ENCODE measurements around the gene RIPOR1.

DNA sequence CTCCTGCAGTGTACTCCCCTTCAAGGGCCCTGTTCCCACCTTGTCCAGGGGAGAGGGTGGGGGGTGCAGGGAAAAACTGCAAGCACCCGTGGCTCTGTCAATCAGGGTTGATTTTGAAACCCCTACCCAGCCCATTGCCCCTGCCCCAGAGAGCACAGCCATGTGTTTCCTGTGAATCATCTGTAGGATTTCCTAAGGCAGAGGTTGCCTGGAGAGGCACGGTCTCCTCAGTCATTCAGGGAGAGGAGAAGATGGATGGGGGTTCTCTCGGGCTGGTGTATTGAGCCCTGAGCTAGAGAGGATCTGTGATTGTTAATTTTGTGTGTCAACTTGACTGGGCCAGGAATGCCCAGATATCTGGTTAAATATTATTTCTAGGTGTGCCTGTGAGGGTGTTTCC, 41.8 kb upstream of the RIPOR1 start:
- TF ChIP-seq, protein P1, sequence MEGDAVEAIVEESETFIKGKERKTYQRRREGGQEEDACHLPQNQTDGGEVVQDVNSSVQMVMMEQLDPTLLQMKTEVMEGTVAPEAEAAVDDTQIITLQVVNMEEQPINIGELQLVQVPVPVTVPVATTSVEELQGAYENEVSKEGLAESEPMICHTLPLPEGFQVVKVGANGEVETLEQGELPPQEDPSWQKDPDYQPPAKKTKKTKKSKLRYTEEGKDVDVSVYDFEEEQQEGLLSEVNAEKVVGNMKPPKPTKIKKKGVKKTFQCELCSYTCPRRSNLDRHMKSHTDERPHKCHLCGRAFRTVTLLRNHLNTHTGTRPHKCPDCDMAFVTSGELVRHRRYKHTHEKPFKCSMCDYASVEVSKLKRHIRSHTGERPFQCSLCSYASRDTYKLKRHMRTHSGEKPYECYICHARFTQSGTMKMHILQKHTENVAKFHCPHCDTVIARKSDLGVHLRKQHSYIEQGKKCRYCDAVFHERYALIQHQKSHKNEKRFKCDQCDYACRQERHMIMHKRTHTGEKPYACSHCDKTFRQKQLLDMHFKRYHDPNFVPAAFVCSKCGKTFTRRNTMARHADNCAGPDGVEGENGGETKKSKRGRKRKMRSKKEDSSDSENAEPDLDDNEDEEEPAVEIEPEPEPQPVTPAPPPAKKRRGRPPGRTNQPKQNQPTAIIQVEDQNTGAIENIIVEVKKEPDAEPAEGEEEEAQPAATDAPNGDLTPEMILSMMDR (IDR thresholded peaks at IDR 0.05) = no peak
- TF ChIP-seq POLR2AphosphoS5 (IDR thresholded peaks at IDR 0.05) (no peak), POLR2A (IDR thresholded peaks at IDR 0.05; ENCODE audit: low read depth) (no peak), EP300 (IDR thresholded peaks at IDR 0.05) (no peak)

All from esophagus muscularis mucosa (tissue), 4 donors.